ENCODE results near the gene PDE9A. TPM values are rescaled to one million over a fixed set of nuclear protein-coding genes. Genes with fewer than 3 reads are reported as not detected.
A peak's percentile ranks its signal among the peaks of the same experiment; 100 is the strongest.

Gene PDE9A
- total and polyA plus RNA-seq, 8 donors = 1.2 to 14.4 (median 5.0) TPM

DNA sequence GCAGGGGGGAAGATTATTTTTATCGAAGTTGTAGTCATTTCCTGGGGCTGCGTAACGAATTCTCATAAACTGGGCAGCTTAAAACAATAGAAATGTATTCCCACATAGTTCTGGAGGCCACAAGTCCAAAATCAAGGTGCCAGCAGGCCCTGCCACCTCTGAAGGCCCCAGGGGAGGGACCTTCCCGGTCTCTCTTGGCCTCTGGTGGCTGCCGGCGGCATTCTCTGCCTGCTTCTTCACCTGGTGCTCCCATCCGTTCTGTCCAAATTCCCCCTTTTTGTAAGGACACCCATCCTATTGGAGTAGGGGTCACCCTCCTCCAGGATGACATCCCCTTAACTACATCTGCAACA lies 92.8 kb downstream of the PDE9A start:
- Histone ChIP-seq H3K36me3 (no peaks in the 10 kb centered on the region), H3K9me3 (no peaks in the 10 kb centered on the region), H3K4me1 (peaks cover 0 to 8% (median 0%) of the 10 kb centered on the region in 3 donors), H3K27me3 (no peaks in the 10 kb centered on the region), H3K27ac (peak overlapping the region in 2 of 4 donors; percentile 50 to 61), H3K4me3 (no peak overlapping the region)
- FAIRE-seq (no peak), DNase-seq (no peak), ATAC-seq (no peak)
- WGBS, 2 donors = 72 to 79% methylated on average over 7 of the region's 7 CpGs
- intact Hi-C loops (cut with DNase I) = no loop called here
- TF ChIP-seq, protein P1, sequence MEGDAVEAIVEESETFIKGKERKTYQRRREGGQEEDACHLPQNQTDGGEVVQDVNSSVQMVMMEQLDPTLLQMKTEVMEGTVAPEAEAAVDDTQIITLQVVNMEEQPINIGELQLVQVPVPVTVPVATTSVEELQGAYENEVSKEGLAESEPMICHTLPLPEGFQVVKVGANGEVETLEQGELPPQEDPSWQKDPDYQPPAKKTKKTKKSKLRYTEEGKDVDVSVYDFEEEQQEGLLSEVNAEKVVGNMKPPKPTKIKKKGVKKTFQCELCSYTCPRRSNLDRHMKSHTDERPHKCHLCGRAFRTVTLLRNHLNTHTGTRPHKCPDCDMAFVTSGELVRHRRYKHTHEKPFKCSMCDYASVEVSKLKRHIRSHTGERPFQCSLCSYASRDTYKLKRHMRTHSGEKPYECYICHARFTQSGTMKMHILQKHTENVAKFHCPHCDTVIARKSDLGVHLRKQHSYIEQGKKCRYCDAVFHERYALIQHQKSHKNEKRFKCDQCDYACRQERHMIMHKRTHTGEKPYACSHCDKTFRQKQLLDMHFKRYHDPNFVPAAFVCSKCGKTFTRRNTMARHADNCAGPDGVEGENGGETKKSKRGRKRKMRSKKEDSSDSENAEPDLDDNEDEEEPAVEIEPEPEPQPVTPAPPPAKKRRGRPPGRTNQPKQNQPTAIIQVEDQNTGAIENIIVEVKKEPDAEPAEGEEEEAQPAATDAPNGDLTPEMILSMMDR (IDR thresholded peaks at IDR 0.05) = no peak

GRCh38 chr21:42746593-42747275 lies 93.3 kb downstream of the PDE9A start:
- TF ChIP-seq, protein P1 (IDR thresholded peaks at IDR 0.05) = no peak
- no peaks in the 10 kb centered on the region for H3K36me3 ChIP-seq
- H3K27ac ChIP-seq = peak overlapping the region in 3 of 4 donors; percentile 28 to 62 (median 61)
- no peaks in the 10 kb centered on the region for H3K9me3 ChIP-seq
- H3K27me3 ChIP-seq = no peaks in the 10 kb centered on the region
- intact Hi-C loops (cut with DNase I) = no loop called here
- WGBS, 2 donors = 75 to 87% methylated on average over 21 of the region's 21 CpGs
- peak in 2 of 4 donors; percentile 60 to 70 for ATAC-seq
- no peak for FAIRE-seq
- no peak overlapping the region for H3K4me3 ChIP-seq
- DNase-seq = peak in 1 of 6 donors; percentile 41
- peaks cover 0 to 8% (median 0%) of the 10 kb centered on the region in 3 donors for H3K4me1 ChIP-seq

DNA sequence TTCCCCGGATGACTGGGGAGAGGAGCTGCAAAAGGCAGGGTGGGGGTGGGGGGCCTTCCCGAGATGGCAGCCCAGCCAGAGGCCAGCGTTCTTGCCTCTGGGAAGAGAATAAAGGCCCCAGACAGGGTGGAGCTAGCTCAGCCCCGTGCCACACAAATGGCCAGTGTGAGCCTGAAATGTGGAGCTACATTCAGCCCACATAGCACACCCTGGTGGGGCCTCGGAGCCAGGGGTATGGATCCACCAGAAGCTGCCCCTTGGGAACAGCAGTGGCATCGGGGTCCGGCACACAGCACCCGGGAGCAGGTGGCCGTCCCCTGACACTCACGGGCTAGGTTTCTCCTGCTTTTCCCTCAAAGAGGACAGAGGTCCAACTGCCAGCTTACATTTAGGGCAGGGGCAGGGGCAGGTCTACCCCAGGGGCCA lies 93.9 kb downstream of the PDE9A start:
- DNase-seq (no peak), ATAC-seq (peak in 2 of 4 donors; percentile 19 to 20), FAIRE-seq (no peak)
- Histone ChIP-seq H3K4me1 (peaks cover 0 to 8% (median 0%) of the 10 kb centered on the region in 3 donors), H3K27me3 (no peaks in the 10 kb centered on the region), H3K9me3 (no peaks in the 10 kb centered on the region), H3K36me3 (no peaks in the 10 kb centered on the region), H3K27ac (peak overlapping the region in 3 of 4 donors; percentile 28 to 62 (median 61)), H3K4me3 (no peak overlapping the region)
- intact Hi-C loops (cut with DNase I) = no loop called here
- TF ChIP-seq, protein P1 (IDR thresholded peaks at IDR 0.05) = no peak
- 62 to 75% methylated on average over 10 of the region's 10 CpGs for WGBS, 2 donors

DNA sequence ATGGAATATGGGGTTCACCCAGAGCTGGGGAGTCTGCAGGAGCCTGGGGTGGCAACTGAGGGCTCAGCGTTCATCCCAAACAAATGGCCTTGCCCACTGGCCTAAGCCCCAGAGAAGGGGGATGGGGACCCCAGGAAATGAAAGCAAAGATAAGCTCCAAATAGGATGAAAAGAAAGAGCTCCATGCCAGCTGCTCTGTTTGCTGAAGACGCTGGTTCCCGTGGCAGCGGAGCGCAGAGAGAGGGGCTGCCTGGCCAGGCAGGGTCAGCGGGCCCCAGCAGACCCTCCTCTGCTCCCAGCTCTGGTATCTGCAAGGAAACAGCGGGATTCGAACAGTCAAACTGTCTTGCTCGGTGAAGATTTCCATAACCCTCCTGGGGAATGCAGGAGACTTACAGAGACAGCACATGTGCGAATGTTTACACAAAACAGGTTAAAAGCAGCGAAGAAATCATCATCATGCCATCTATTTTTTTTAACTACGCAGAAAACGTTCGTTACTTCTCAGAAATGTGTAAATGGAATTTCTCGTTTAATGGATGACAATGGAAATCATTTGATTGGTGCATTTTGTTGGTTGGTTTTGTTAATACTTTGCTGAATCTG lies 94.4 kb downstream of the PDE9A start:
- Histone ChIP-seq H3K27me3 (no peaks in the 10 kb centered on the region), H3K36me3 (no peaks in the 10 kb centered on the region), H3K4me3 (no peak overlapping the region), H3K9me3 (no peaks in the 10 kb centered on the region), H3K27ac (peak overlapping the region in 2 of 4 donors; percentile 61 to 62), H3K4me1 (peaks cover 0 to 8% (median 0%) of the 10 kb centered on the region in 3 donors)
- TF ChIP-seq, protein P1 (IDR thresholded peaks at IDR 0.05) = no peak
- DNase-seq (peak in 1 of 6 donors; percentile 19), ATAC-seq (no peak), FAIRE-seq (no peak)
- WGBS, 2 donors = 55 to 65% methylated on average over 15 of the region's 15 CpGs
- intact Hi-C loops (cut with DNase I) = no loop called here

Data from pancreas (tissue), 10 donors.